Measurements from ENCODE around the gene P4HA2.

The P4HA2 gene

DNA sequence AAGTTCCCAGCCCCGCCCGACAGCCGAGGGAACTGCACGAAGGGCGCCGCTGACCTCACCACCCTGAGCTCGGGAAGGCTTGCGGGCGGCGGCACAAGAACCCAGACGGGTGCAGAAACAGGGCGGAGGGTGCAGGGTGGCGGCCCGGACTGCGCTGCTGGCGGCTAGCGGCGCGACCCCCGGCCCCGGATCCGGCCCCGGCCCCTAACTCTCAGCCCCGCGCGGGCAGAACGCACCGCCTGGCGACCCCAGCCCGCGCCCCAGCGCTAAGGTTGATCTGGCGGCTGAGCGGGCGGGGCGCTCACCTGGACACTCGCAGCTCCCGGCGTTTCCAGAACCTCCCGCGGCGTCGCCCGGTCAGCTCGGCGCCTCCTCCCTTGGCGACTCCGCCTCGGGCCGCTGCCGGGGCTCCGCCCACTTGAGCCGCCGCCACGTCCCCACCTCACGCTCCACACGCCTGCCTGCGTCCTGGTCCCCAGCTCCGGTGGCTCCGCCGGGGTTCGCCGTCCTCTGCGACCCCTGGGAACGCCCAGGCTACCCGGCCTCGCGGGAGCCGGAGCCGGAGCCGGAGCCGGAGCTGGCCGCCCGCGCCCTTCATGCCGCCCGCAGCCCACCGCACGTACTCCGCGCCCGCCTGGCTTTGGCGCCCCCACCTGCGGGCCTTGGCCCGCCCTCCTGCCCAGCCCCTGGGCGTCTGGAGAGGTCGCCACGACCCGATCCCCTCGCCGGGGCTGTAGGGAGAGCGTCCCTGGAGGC lies at the start of gene P4HA2:
P4HA2 (minus strand) TSS at position 369 of the 756 bp plus-strand sequence. CDS start 9,227 bp downstream, outside the sequence.
- no peaks in the 10 kb centered on the region for H3K36me3 ChIP-seq (ENCODE audit: low read depth)
- peak within 1 kb of the TSS; percentile 55 for H3K4me3 ChIP-seq (ENCODE audit: severe bottlenecking)
- H3K9me3 ChIP-seq (ENCODE audit: severe bottlenecking), result no peaks in the 10 kb centered on the region
- TF ChIP-seq, protein P1, sequence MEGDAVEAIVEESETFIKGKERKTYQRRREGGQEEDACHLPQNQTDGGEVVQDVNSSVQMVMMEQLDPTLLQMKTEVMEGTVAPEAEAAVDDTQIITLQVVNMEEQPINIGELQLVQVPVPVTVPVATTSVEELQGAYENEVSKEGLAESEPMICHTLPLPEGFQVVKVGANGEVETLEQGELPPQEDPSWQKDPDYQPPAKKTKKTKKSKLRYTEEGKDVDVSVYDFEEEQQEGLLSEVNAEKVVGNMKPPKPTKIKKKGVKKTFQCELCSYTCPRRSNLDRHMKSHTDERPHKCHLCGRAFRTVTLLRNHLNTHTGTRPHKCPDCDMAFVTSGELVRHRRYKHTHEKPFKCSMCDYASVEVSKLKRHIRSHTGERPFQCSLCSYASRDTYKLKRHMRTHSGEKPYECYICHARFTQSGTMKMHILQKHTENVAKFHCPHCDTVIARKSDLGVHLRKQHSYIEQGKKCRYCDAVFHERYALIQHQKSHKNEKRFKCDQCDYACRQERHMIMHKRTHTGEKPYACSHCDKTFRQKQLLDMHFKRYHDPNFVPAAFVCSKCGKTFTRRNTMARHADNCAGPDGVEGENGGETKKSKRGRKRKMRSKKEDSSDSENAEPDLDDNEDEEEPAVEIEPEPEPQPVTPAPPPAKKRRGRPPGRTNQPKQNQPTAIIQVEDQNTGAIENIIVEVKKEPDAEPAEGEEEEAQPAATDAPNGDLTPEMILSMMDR (IDR thresholded peaks at IDR 0.05; ENCODE audit: poor library complexity, severe bottlenecking), result peak; percentile 10
- H3K27ac ChIP-seq (ENCODE audit: poor library complexity, severe bottlenecking), result peak within 1 kb of the TSS; percentile 83
- ATAC-seq (ENCODE audit: low read depth) (peak; percentile 70), DNase-seq (ENCODE audit: low spot score) (peak; percentile 88)
- peaks cover 25% of the 10 kb centered on the region for H3K4me1 ChIP-seq (ENCODE audit: insufficient read depth, poor library complexity, severe bottlenecking)
- no peaks in the 10 kb centered on the region for H3K27me3 ChIP-seq (ENCODE audit: insufficient read depth, poor library complexity, severe bottlenecking)

DNA sequence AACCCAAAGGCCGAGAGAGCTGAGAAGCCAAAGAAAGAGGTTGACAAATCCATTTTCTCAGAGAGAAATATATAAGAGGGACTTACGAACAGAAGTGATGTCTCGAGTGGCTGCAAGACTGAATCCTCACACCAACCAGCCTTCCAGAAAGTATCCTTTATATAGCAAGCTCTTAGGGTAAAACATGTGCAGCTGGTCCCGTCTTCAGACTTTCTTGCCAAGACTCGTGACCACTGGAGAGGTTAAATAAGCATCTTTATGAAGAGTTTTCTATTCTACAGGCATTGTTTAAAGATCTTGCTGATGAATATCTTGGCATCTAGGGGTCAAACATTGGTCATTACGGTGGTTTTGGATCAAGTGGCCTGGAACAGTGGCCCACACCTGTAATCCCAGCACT lies 49.6 kb upstream of the P4HA2 start:
- TF ChIP-seq, protein P1 (IDR thresholded peaks at IDR 0.05; ENCODE audit: poor library complexity, severe bottlenecking), result no peak
- ATAC-seq (ENCODE audit: low read depth) (no peak), DNase-seq (ENCODE audit: low spot score) (no peak)
- H3K4me3 ChIP-seq (ENCODE audit: severe bottlenecking), result no peak overlapping the region
- H3K4me1 ChIP-seq (ENCODE audit: insufficient read depth, poor library complexity, severe bottlenecking), result no peaks in the 10 kb centered on the region
- no peaks in the 10 kb centered on the region for H3K9me3 ChIP-seq (ENCODE audit: severe bottlenecking)
- H3K27ac ChIP-seq (ENCODE audit: poor library complexity, severe bottlenecking), result no peak overlapping the region
- peaks cover 11% of the 10 kb centered on the region for H3K36me3 ChIP-seq (ENCODE audit: low read depth)
- H3K27me3 ChIP-seq (ENCODE audit: insufficient read depth, poor library complexity, severe bottlenecking), result no peaks in the 10 kb centered on the region

DNA sequence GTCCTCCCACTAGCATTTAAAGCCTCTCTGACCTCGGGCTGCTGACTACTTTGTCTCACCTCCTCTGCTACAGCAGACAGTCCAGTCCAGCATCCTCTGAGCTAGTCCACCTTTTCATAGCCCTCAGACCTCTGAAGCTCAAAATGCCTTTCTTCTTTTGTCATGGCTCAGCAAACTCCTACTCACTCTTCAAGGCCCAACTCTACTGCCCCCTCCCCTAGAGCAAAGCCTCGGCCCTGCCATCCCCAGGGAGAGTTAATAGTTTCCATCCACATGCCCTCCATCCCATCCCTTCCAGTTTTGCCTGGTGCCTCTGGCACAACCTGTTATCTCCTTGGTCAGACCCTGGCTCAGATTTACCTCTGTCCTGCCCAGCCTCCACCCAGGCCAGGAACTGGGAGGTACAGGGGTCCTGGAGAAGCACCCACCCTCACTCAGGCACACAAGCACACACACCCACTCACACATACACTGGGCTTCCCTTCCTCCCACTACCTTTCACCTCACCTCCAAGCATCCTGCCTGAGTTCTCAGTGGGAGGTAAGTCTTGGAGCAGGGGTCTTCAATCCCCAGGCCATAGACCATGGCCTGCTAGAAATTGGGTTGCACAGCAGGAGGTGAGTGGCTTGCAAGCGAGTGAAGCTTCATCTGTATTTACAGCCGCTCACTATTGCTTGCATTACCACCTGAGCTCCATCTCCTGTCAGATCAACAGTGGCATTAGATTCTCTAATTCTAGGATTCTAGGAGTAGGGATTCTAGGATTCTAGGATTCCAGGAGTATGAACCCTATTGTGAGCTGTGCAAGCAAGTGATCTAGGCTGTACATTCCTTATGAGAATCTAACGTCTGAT lies 47.9 kb upstream of the P4HA2 start:
- H3K36me3 ChIP-seq (ENCODE audit: low read depth), result peaks cover 17% of the 10 kb centered on the region
- H3K27me3 ChIP-seq (ENCODE audit: insufficient read depth, poor library complexity, severe bottlenecking), result no peaks in the 10 kb centered on the region
- H3K9me3 ChIP-seq (ENCODE audit: severe bottlenecking), result no peaks in the 10 kb centered on the region
- TF ChIP-seq, protein P1 (IDR thresholded peaks at IDR 0.05; ENCODE audit: poor library complexity, severe bottlenecking), result no peak
- no peaks in the 10 kb centered on the region for H3K4me1 ChIP-seq (ENCODE audit: insufficient read depth, poor library complexity, severe bottlenecking)
- no peak for ATAC-seq (ENCODE audit: low read depth)
- peak; percentile 31 for DNase-seq (ENCODE audit: low spot score)
- H3K4me3 ChIP-seq (ENCODE audit: severe bottlenecking), result no peak overlapping the region
- no peak overlapping the region for H3K27ac ChIP-seq (ENCODE audit: poor library complexity, severe bottlenecking)

DNA sequence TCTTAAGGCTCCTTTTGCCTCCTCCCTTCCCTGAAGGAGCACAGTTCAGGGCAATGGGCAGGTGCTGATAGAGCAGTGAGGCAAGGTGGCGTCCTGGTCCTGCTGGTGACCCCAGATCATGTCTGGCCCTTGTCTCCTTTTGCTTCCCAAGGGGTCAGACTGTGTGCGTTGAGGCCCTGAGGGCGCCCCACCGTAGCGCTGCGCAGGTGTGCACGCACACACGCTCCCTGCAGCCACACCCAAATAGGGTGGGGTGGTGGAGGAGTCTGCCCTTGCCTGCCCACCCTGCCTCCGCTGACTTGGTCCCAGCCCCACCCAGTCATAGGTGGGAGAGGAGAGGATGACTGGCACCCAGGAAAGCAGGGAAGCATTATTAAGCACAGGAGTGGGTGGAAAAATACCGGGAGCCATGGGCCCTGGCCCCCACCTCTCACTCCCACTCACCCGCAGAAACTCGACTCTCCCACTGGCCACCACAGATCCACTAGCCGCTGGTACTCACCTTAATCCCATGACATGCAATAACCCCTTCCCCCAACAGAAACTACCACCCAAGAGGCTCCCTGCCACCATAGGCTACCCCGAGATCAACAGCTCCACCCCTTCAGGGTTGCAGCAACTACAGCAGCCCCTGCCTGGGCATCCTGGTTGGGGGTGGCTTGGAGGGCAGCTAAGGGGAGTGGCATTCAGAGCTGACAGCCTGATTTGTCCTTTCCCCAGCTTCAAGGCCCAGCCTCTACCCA lies 46.6 kb upstream of the P4HA2 start:
- Histone ChIP-seq H3K9me3 (ENCODE audit: severe bottlenecking) (no peaks in the 10 kb centered on the region), H3K27ac (ENCODE audit: poor library complexity, severe bottlenecking) (no peak overlapping the region), H3K27me3 (ENCODE audit: insufficient read depth, poor library complexity, severe bottlenecking) (no peaks in the 10 kb centered on the region), H3K4me3 (ENCODE audit: severe bottlenecking) (no peak overlapping the region), H3K36me3 (ENCODE audit: low read depth) (peaks cover 17% of the 10 kb centered on the region), H3K4me1 (ENCODE audit: insufficient read depth, poor library complexity, severe bottlenecking) (no peaks in the 10 kb centered on the region)
- ATAC-seq (ENCODE audit: low read depth) (no peak), DNase-seq (ENCODE audit: low spot score) (peak; percentile 64)
- TF ChIP-seq, protein P1 (IDR thresholded peaks at IDR 0.05; ENCODE audit: poor library complexity, severe bottlenecking), result no peak

All from RWPE2 (cell line).